ENCODE measurements around the gene PRR23B.

The PRR23B gene

GRCh38 chr3:138972941-138973340 lies 47.8 kb downstream of the PRR23B start:
- no peak for DNase-seq (ENCODE audit: insufficient read length, low spot score)
- TF ChIP-seq CTCF (IDR thresholded peaks at IDR 0.05; ENCODE audit: insufficient read depth, missing control alignments), result no peak
- no peak for FAIRE-seq

GRCh38 chr3:138971766-138972320 lies 48.9 kb downstream of the PRR23B start:
- FAIRE-seq, result no peak

More at GRCh38 chr3:138971766-138972320, 48.9 kb downstream of the PRR23B start:
- no peak for DNase-seq (ENCODE audit: insufficient read length, low spot score)
- no peak for TF ChIP-seq CTCF (IDR thresholded peaks at IDR 0.05; ENCODE audit: insufficient read depth, missing control alignments)
